GM18951 (cell line): ENCODE measurements around the gene BTD.
"Not testable (repeated sequence)": the region's sequence is repeated elsewhere in the genome, so short reads cannot be mapped to it uniquely, and the experiment has no call there.

Experiments
- POLR2A ChIP-seq: IDR thresholded peaks from 4 replicates; pipeline ENCODE4 v1.6.1; 2011; ENCODE audit warnings: mild to moderate bottlenecking; ENCODE audit not compliant: insufficient read length, insufficient read depth; ENCODE audit errors: extremely low read depth
- in situ Hi-C: fragments of 300-500 bp; cut with MboI; formaldehyde crosslinking; loops from one replicate; pipeline ENCODE4 v1.12.0; 2022; ENCODE audit warnings: low sequenced_read_pairs, mixed read lengths, inconsistent platforms; ENCODE audit not compliant: unreplicated experiment

The BTD gene

GRCh38 chr3:15612001-15612400 is 10.5 kb downstream of the BTD start:
- in situ Hi-C loops = no loop called here
- no peak for TF ChIP-seq POLR2A

- no peak for TF ChIP-seq POLR2A
- in situ Hi-C loops = no loop called here
Observed at GRCh38 chr3:15614958-15615357, 13.4 kb downstream of the BTD start.

GRCh38 chr3:15616053-15616452 is 14.5 kb downstream of the BTD start:
- in situ Hi-C loops = no loop called here
- TF ChIP-seq POLR2A = no peak

GRCh38 chr3:15619659-15620464 is 18.3 kb downstream of the BTD start:
- in situ Hi-C loops = not testable (repeated sequence)

- no peak for TF ChIP-seq POLR2A
- in situ Hi-C loops = no loop called here
Observed at GRCh38 chr3:15623535-15624440, 22.2 kb downstream of the BTD start.

- in situ Hi-C loops = no loop called here
- TF ChIP-seq POLR2A = no peak
Observed at GRCh38 chr3:15628967-15629366, 27.4 kb downstream of the BTD start.

- no peak for TF ChIP-seq POLR2A
- in situ Hi-C loops = loop anchor here (10.0 kb wide), 1 partner anchor 165 kb away; the partner anchor contains the start of gene ANKRD28
Observed at GRCh38 chr3:15629860-15630597, 28.5 kb downstream of the BTD start.

- no peak for TF ChIP-seq POLR2A
- in situ Hi-C loops = loop anchor here (10.0 kb wide), 1 partner anchor 164 kb away; the partner anchor contains the start of gene ANKRD28
Observed at GRCh38 chr3:15630646-15631350, 29.3 kb downstream of the BTD start.

- in situ Hi-C loops = loop anchor here (10.0 kb wide), 1 partner anchor 163 kb away; the partner anchor contains the start of gene ANKRD28
- TF ChIP-seq POLR2A = no peak
Observed at GRCh38 chr3:15631426-15632211, 30.1 kb downstream of the BTD start.

GRCh38 chr3:15632212-15632580 is 30.7 kb downstream of the BTD start:
- in situ Hi-C loops = loop anchor here (10.0 kb wide), 1 partner anchor 163 kb away; the partner anchor contains the start of gene ANKRD28
- no peak for TF ChIP-seq POLR2A

GRCh38 chr3:15633159-15633558 is 31.6 kb downstream of the BTD start:
- no peak for TF ChIP-seq POLR2A
- in situ Hi-C loops = loop anchor here (10.0 kb wide), 1 partner anchor 162 kb away; the partner anchor contains the start of gene ANKRD28
